ENCODE measurements around the gene SNX21.

DNA sequence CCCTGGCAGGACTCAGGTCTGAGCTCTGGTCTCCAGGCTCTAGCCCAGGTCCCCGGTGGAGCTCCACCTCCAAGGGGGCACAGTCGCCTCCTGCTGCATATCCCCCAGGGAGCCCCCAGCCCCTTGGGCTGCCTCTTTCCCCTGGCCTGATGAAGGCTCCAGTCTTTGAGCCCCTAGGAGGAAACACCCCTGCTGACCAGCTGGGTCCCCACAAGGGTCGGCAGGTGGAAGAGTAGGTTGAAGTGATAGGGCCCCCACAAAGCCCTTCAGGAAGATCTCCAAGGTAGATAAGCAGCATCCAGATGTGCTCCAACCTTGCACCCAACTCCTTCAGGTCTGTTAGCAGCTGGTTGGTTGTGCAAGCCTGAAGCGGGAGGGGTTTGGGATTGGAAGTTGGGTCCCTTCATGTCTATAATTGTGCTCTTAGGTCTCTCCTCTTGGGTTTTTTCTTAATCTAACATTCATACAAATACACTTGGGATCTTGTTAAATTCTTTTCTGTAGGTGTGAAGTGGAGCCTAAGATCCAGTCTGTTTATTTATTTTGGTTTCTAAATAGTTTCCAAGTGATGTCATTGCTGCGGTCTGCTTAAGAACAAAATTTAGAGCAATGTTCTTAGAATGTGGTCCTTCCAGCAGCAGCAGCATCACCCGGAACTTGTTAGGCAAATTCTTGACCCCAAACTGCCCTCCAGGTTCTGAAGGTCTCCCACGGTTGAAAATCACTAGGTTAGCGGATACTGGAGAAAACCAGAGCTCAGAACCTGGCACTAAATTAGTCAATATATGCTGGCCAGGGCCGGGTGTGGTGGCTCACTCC is 16.0 kb upstream of the SNX21 start:
- TF ChIP-seq CTCF (IDR thresholded peaks at IDR 0.05), result no peak
- TF ChIP-seq EZH2 (IDR thresholded peaks at IDR 0.05; ENCODE audit: borderline replicate concordance, insufficient read depth, low read depth, low read length, poor library complexity, severe bottlenecking), result no peak
